H1 (cell line): Measurements from ENCODE around the gene B4GALNT1. TPM values are rescaled to one million over a fixed set of nuclear protein-coding genes. Genes with fewer than 3 reads are reported as not detected.

Experiments used
- CTCF ChIA-PET: fragments of 300-600 bp; sonication (Branson Sonifier 250); formaldehyde crosslinking; loops from one replicate; lab custom pipeline; 2021; ENCODE audit not compliant: partially characterized antibody; lab: Charles Lee
- POLR2A ChIA-PET: fragments of 300-600 bp; sonication (Branson Sonifier 250); formaldehyde crosslinking; loops from one replicate; lab custom pipeline; 2021; ENCODE audit warnings: inconsistent platforms; ENCODE audit not compliant: partially characterized antibody; lab: Charles Lee
- DNase-seq, 2 experiments: peaks; one replicate each; pipeline versions ENCODE4 v3.0.0 to v3.0.0-alpha.2; 2010 to 2022; ENCODE audit warnings: low spot score in 2 of 2, low read depth in 1 of 2, mixed read lengths in 1 of 2
- FAIRE-seq: peaks from 2 replicates; lab custom pipeline; 2011; peaks lifted over from hg19 to GRCh38; lab: Jason Lieb, UNC
- H2AFZ ChIP-seq: 2 replicates; pipeline ENCODE4 v1.8.1; 2012; ENCODE audit warnings: low read length, inconsistent platforms
- H2AK5ac ChIP-seq: 2 replicates; pipeline ENCODE4 v1.6.1; 2013; ENCODE audit warnings: low read depth, low read length
- H2BK120ac ChIP-seq: replicated peaks from 2 replicates; pipeline ENCODE3; 2013; ENCODE audit warnings: low read depth, low read length, inconsistent platforms
- H2BK12ac ChIP-seq: 2 replicates; pipeline ENCODE4 v1.6.1; 2013; ENCODE audit warnings: low read depth, low read length
- H2BK15ac ChIP-seq: 2 replicates; pipeline ENCODE4 v1.6.1; 2013; ENCODE audit warnings: low read length
- H2BK20ac ChIP-seq: 2 replicates; pipeline ENCODE4 v1.6.1; 2013; ENCODE audit warnings: low read length
- H2BK5ac ChIP-seq: 2 replicates; pipeline ENCODE4 v1.6.1; 2013; ENCODE audit warnings: low read depth, low read length
- H3K14ac ChIP-seq: 2 replicates; pipeline ENCODE4 v1.6.1; 2013; ENCODE audit warnings: inconsistent platforms; ENCODE audit not compliant: insufficient read length
- H3K18ac ChIP-seq: 2 replicates; pipeline ENCODE4 v1.6.1; 2013; ENCODE audit warnings: low read length; ENCODE audit errors: extremely low read depth
- H3K23ac ChIP-seq: 2 replicates; pipeline ENCODE4 v1.6.1; 2013; ENCODE audit warnings: inconsistent platforms; ENCODE audit not compliant: insufficient read length
- H3K23me2 ChIP-seq: 2 replicates; pipeline ENCODE4 v1.6.1; 2013; ENCODE audit warnings: low read depth, low read length
- H3K27ac ChIP-seq: 2 replicates; pipeline ENCODE4 v1.6.1; 2011; ENCODE audit warnings: low read depth, low read length, inconsistent platforms
- H3K27me3 ChIP-seq, 4 experiments: replicated peaks in 1 of 4; 1 replicate in 1 of 4; 2 replicates in 3 of 4; pipeline versions ENCODE4 v1.6.1 to v1.8.1; 2011 to 2013; ENCODE audit warnings: low read length in 3 of 4, mild to moderate bottlenecking in 3 of 4, inconsistent platforms in 2 of 4, mixed read lengths in 2 of 4, moderate library complexity in 1 of 4; ENCODE audit not compliant: control insufficient read depth in 3 of 4, insufficient read depth in 3 of 4; ENCODE audit errors: extremely low read depth in 1 of 4
- H3K36me3 ChIP-seq, 4 experiments: 2 replicates each; pipeline versions ENCODE4 v1.6.1 to v1.8.1; 2011 to 2013; ENCODE audit warnings: mild to moderate bottlenecking in 4 of 4, low read length in 3 of 4, moderate library complexity in 2 of 4, control low read depth in 1 of 4, inconsistent platforms in 1 of 4; ENCODE audit not compliant: insufficient read depth in 4 of 4, control insufficient read depth in 2 of 4
- H3K4ac ChIP-seq: replicated peaks from 2 replicates; pipeline ENCODE3; 2013; ENCODE audit warnings: low read length, low read depth, mixed read lengths, inconsistent platforms; ENCODE audit not compliant: insufficient read length
- H3K4me1 ChIP-seq, 4 experiments: replicated peaks in 1 of 4; 1 replicate in 1 of 4; 2 replicates in 3 of 4; pipeline versions ENCODE4 v1.6.1 to v1.8.1; 2011 to 2013; ENCODE audit warnings: low read length in 3 of 4, inconsistent platforms in 2 of 4, mixed read lengths in 1 of 4; ENCODE audit not compliant: insufficient read depth in 4 of 4, control insufficient read depth in 3 of 4
- H3K4me2 ChIP-seq, 2 experiments: 2 replicates each; pipeline versions ENCODE4 v1.6.1 to v1.8.1; 2011 to 2013; ENCODE audit warnings: low read depth in 2 of 2, low read length in 2 of 2, control low read depth in 1 of 2, inconsistent platforms in 1 of 2, mild to moderate bottlenecking in 1 of 2; ENCODE audit not compliant: insufficient read depth in 1 of 2
- H3K4me3 ChIP-seq, 4 experiments: fragments of 200-600, 300-600 bp in 1 of 4; sonication (generic), shearing (Covaris generic), sonication (Bioruptor Twin) in 1 of 4; 2 replicates each; pipeline versions ENCODE4 v1.5.1 to v1.8.1; 2011 to 2016; ENCODE audit warnings: low read length in 4 of 4, low read depth in 3 of 4, control low read depth in 2 of 4, inconsistent platforms in 2 of 4, mild to moderate bottlenecking in 2 of 4, mixed read lengths in 1 of 4, moderate library complexity in 1 of 4; ENCODE audit not compliant: insufficient read depth in 2 of 4; ENCODE audit errors: extremely low read depth in 1 of 4
- H3K56ac ChIP-seq: replicated peaks from 2 replicates; pipeline ENCODE3; 2013; ENCODE audit warnings: low read depth, mild to moderate bottlenecking, mixed read lengths, low read length, inconsistent platforms; ENCODE audit not compliant: insufficient read length
- H3K79me1 ChIP-seq: 2 replicates; pipeline ENCODE4 v1.6.1; 2013; ENCODE audit warnings: low read depth, low read length, control low read depth
- H3K79me2 ChIP-seq, 2 experiments: 2 replicates each; pipeline versions ENCODE4 v1.6.1 to v1.8.1; 2012 to 2013; ENCODE audit warnings: low read length in 2 of 2, mild to moderate bottlenecking in 2 of 2, inconsistent platforms in 1 of 2; ENCODE audit not compliant: insufficient read depth in 2 of 2, control insufficient read depth in 1 of 2
- H3K9ac ChIP-seq, 4 experiments: replicated peaks in 1 of 4; 1 replicate in 1 of 4; 2 replicates in 3 of 4; pipeline versions ENCODE4 v1.6.1 to v1.8.1; 2011 to 2013; ENCODE audit warnings: low read depth in 3 of 4, low read length in 3 of 4, control low read depth in 2 of 4, mild to moderate bottlenecking in 2 of 4, moderate library complexity in 2 of 4, inconsistent platforms in 1 of 4; ENCODE audit errors: extremely low read depth in 1 of 4
- H3K9me3 ChIP-seq, 2 experiments: 2 replicates each; pipeline versions ENCODE4 v1.6.1 to v1.8.1; 2012 to 2013; ENCODE audit warnings: mild to moderate bottlenecking in 2 of 2, moderate library complexity in 2 of 2, control low read depth in 1 of 2, inconsistent platforms in 1 of 2, low read depth in 1 of 2, low read length in 1 of 2, mixed read lengths in 1 of 2; ENCODE audit not compliant: insufficient read depth in 2 of 2
- H4K20me1 ChIP-seq, 2 experiments: replicated peaks in 1 of 2; 2 replicates each; pipeline versions ENCODE3 to v1.8.1; 2011 to 2013; ENCODE audit warnings: inconsistent platforms in 2 of 2, low read length in 2 of 2, mild to moderate bottlenecking in 1 of 2; ENCODE audit not compliant: insufficient read depth in 2 of 2, control insufficient read depth in 1 of 2
- H4K5ac ChIP-seq: 2 replicates; pipeline ENCODE4 v1.6.1; 2013; ENCODE audit warnings: low read length, low read depth, mixed read lengths, inconsistent platforms; ENCODE audit not compliant: insufficient read length
- H4K8ac ChIP-seq: 2 replicates; pipeline ENCODE4 v1.8.0; 2013; ENCODE audit warnings: mild to moderate bottlenecking, moderate library complexity, low read length, inconsistent platforms; ENCODE audit not compliant: insufficient read depth; ENCODE audit errors: extremely low read depth
- H4K91ac ChIP-seq: replicated peaks from 2 replicates; pipeline ENCODE3; 2013; ENCODE audit warnings: low read length, mixed read lengths, inconsistent platforms; ENCODE audit not compliant: insufficient read length
- BACH1 ChIP-seq: IDR thresholded peaks from 2 replicates; pipeline ENCODE4 v1.6.1; 2012; ENCODE audit warnings: low read length, improper control_type of control experiment
- CREB1 ChIP-seq: IDR thresholded peaks from 2 replicates; pipeline ENCODE4 v1.6.1; 2012; ENCODE audit warnings: inconsistent platforms
- JUN ChIP-seq: IDR thresholded peaks from 2 replicates; pipeline ENCODE4 v1.6.1; 2011; ENCODE audit warnings: low read depth, mild to moderate bottlenecking, improper control_type of control experiment, low read length
- JUND ChIP-seq: IDR thresholded peaks from 2 replicates; pipeline ENCODE4 v1.6.1; 2011; ENCODE audit warnings: mild to moderate bottlenecking, improper control_type of control experiment, low read length
- KDM4A ChIP-seq: IDR thresholded peaks from one replicate; pipeline ENCODE4 v1.7.1; 2012; ENCODE audit warnings: low read depth, mild to moderate bottlenecking, moderate library complexity, low read length, inconsistent platforms; ENCODE audit not compliant: severe bottlenecking
- POU5F1 ChIP-seq: IDR thresholded peaks from 2 replicates; pipeline ENCODE4 v1.6.1; 2011; ENCODE audit warnings: low read depth, mild to moderate bottlenecking, low read length, moderate library complexity
- RAD21 ChIP-seq, 2 experiments: IDR thresholded peaks in 1 of 2; conservative IDR thresholded peaks in 1 of 2; 2 replicates each; pipeline ENCODE4 v1.6.1; 2011; ENCODE audit warnings: low read depth in 2 of 2, low read length in 2 of 2, improper control_type of control experiment in 1 of 2, inconsistent platforms in 1 of 2, mild to moderate bottlenecking in 1 of 2, moderate library complexity in 1 of 2
- RBBP5 ChIP-seq: IDR thresholded peaks from 2 replicates; pipeline ENCODE4 v1.7.1; 2012; ENCODE audit warnings: low read depth, mild to moderate bottlenecking, inconsistent platforms, low read length, moderate library complexity, borderline replicate concordance
- SIN3A ChIP-seq, 2 experiments: IDR thresholded peaks in 1 of 2; conservative IDR thresholded peaks in 1 of 2; 2 replicates each; pipeline ENCODE4 v1.6.1; 2011 to 2012; ENCODE audit warnings: low read length in 2 of 2, improper control_type of control experiment in 1 of 2, low read depth in 1 of 2, mild to moderate bottlenecking in 1 of 2
- TCF12 ChIP-seq: IDR thresholded peaks from 2 replicates; pipeline ENCODE4 v1.6.1; 2011; ENCODE audit warnings: low read depth, mild to moderate bottlenecking, low read length
- ZNF274 ChIP-seq: IDR thresholded peaks from 2 replicates; pipeline ENCODE4 v1.7.0; 2012; ENCODE audit warnings: low read length, borderline replicate concordance; ENCODE audit errors: extremely low read depth
- WGBS, 2 experiments: shearing (Covaris generic) in 1 of 2; methylation state at CpG; one replicate each; pipeline versions ENCODE4 v1.1.6 to v1.1.7; 2013 to 2015; ENCODE audit warnings: low lambda C conversion rate in 2 of 2, mixed read lengths in 2 of 2, inconsistent platforms in 1 of 2, low coverage in 1 of 2, missing lambda C conversion rate in 1 of 2; ENCODE audit not compliant: insufficient replicate concordance in 2 of 2, insufficient coverage in 1 of 2, insufficient read length in 1 of 2; ENCODE audit errors: extremely low coverage in 1 of 2, missing lambda C conversion rate in 1 of 2; 5-methylcytosine and 5-hydroxymethylcytosine counted together
- polyA plus RNA-seq, 7 experiments: library from polyadenylated mRNA; depleted of rRNA in 3 of 7; stranded (reverse) in 5 of 7; unstranded in 2 of 7; fragments of >200 nt in 5 of 7; fragments of 200-250 nt in 2 of 7; gene quantifications; 1 replicate in 5 of 7; 2 replicates in 1 of 7; 4 replicates in 1 of 7; pipeline versions ENCODE4 v1.2.1 to v1.2.3, GENCODE V29; 2011 to 2013; ENCODE audit warnings: missing spikeins in 2 of 7, mixed read lengths in 2 of 7
- total RNA-seq: library from RNA; stranded (reverse); fragmentation: NEBNext Ultra II Directional; extraction: Animal tissue kit (Norgen Biotek cat#: 25700); gene quantifications from 2 replicates; pipeline ENCODE4 v1.2.1, GENCODE V29; 2021

Gene B4GALNT1
- total and polyA plus RNA-seq, 2 of the 8 experiments (the other 6 are each of a cell fraction or from before 2014, with no cell fraction given) = 1.5 to 2.3 TPM

DNA sequence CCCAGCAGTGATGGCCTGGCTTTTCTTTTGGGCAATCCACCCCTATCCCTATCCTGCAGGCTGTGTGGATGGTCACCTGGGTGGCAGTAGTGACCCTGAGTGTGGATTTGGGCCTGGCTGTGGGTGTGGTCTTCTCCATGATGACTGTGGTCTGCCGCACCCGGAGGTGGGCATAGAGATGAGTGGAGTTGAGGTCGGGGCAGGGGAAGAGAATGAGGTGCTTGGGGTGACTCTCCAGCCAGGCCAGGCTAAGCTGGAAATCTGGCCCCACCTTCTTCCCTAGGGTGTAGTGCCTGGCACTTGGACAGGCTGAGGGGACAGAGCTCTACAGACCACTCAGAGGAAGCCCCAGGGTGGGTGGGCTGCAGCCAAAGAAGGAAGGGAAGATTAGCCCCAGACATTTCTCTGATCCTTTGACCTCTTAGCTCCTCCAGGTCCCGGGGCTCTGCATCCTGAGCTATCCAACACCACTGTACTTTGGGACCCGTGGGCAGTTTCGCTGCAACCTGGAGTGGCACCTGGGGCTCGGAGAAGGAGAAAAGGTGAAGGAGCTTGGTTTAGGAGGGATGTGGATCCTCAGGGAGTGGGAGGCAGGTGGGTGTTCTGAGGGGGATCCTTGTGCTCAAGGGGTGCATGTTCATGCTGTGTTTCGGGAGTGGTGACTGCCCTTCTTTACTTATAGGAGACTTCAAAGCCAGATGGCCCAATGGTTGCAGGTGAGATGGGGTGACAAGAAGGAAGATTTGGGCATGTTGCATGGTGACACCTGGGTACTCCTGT lies 8.4 kb downstream of the B4GALNT1 start:
- Histone ChIP-seq H2BK15ac (no peak overlapping the region), H3K56ac (no peak overlapping the region), H3K27me3 (peaks cover 93 to 100% (median 99%) of the 10 kb centered on the region in 4 experiments), H4K5ac (no peak overlapping the region), H2AK5ac (no peak overlapping the region), H3K4ac (no peak overlapping the region), H3K4me3 (no peak overlapping the region), H3K79me1 (0 out of 2 replicates have a peak, but pooled peaks cover 2% of the 10 kb centered on the region), H3K4me1 (peaks cover 0 to 30% (median 21%) of the 10 kb centered on the region in 4 experiments; a peak in 6 of 7 replicates), H2BK120ac (no peak overlapping the region), H2BK20ac (no peak overlapping the region), H2BK12ac (0 out of 2 replicates have a peak overlapping the region, but pooled peaks have one; percentile 5), H3K36me3 (no peaks in the 10 kb centered on the region; a peak in 1 of 8 replicates), H3K18ac (no peak overlapping the region), H2BK5ac (no peak overlapping the region), H3K79me2 (no peaks in the 10 kb centered on the region), H3K9me3 (no peaks in the 10 kb centered on the region; a peak in 1 of 4 replicates), H2AFZ (no peak overlapping the region), H4K20me1 (peaks cover 0 to 28% of the 10 kb centered on the region in 2 experiments), H3K14ac (no peak overlapping the region), H3K23ac (no peak overlapping the region), H3K27ac (no peak overlapping the region), H3K23me2 (peaks cover 6% of the 10 kb centered on the region; the same call in 1 of the 2 replicates), H4K91ac (no peak overlapping the region), H3K9ac (no peak overlapping the region), H3K4me2 (no peak overlapping the region), H4K8ac (no peak overlapping the region)
- no peak for FAIRE-seq
- ChIA-PET POLR2A (interaction anchor here (0.7 to 2.1 kb wide), 7 partner anchors 15 to 120 kb away, joined by 3 to 6 read pairs (median 3); partner anchors contain the start of genes DDIT3, DTX3, PIP4K2C and TSPAN31), CTCF (interaction anchor here (0.6 to 10.7 kb wide), 11 partner anchors 12 to 1050 kb away, joined by 3 to 201 read pairs (median 4); partner anchors contain the start of genes ARHGEF25, DTX3 and PIP4K2C)
- no peak for DNase-seq
- 85% methylated on average over 8 of the region's 8 CpGs; no CpG with 5 or more reads in 1 of the 2 experiments for WGBS, 2 experiments
- TF ChIP-seq RBBP5 (no peak), BACH1 (no peak), RAD21 (IDR thresholded peaks at IDR 0.05 in 1 of 2, conservative IDR thresholded peaks at IDR 0.05 in 1 of 2; ENCODE audit: low read depth in 2 of 2, low read length in 2 of 2) (no peak), JUND (no peak), CREB1 (no peak), POU5F1 (no peak), TCF12 (no peak), JUN (no peak), SIN3A (conservative IDR thresholded peaks at IDR 0.05 in 1 of 2, IDR thresholded peaks at IDR 0.05 in 1 of 2; ENCODE audit: low read depth in 1 of 2, low read length in 2 of 2) (no peak), ZNF274 (no peak), KDM4A (no peak)
